ENCODE measurements around the gene PTPN1. TPM values are rescaled to one million over a fixed set of nuclear protein-coding genes. Genes with fewer than 3 reads are reported as not detected.
A peak's percentile ranks its signal among the peaks of the same experiment; 100 is the strongest.
"Not testable (repeated sequence)": the region's sequence is repeated elsewhere in the genome, so short reads cannot be mapped to it uniquely, and the experiment has no call there.

PTPN1 gene
- total RNA-seq, 1 donor from 2014 or later, result 78.2 TPM

- intact Hi-C loops (cut with DNase I), result no loop called here
- no peak overlapping the region for H3K4me3 ChIP-seq
- no peaks in the 10 kb centered on the region for H3K9me3 ChIP-seq
- no peak for TF ChIP-seq CTCF (IDR thresholded peaks at IDR 0.05)
- H3K27me3 ChIP-seq (ENCODE audit: low read depth), result no peaks in the 10 kb centered on the region
- H3K36me3 ChIP-seq, result no peaks in the 10 kb centered on the region
- no peak for DNase-seq
- ATAC-seq, result peak; percentile 36 to 44
- H3K27ac ChIP-seq, result peak overlapping the region; percentile 72
- H3K4me1 ChIP-seq, result peaks cover 88% of the 10 kb centered on the region
Observed at GRCh38 chr20:50537546-50538201, 27.5 kb downstream of the PTPN1 start.

DNA sequence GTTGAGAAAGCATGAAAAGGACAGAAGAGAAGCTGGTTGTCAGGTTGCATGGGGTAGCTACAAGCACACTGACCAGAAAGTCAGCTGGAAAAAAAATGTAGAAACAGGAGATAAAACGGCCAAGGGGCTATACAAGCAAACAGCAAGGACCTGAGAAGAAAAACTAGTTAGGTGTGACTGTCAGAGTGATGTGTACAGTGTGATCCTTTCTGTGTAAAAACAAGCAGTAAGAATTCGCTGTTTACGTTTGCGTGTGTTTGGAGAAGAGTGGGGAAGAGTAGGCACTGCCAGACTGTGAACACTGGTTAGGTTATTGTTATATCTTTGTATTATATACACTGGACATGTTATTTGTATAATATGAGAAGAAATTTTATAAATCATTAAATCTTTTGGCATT lies 28.1 kb downstream of the PTPN1 start:
- Histone ChIP-seq H3K27ac (peak overlapping the region; percentile 72), H3K4me3 (peak overlapping the region; percentile 1), H3K27me3 (ENCODE audit: low read depth) (no peaks in the 10 kb centered on the region), H3K36me3 (no peaks in the 10 kb centered on the region), H3K4me1 (peaks cover 92% of the 10 kb centered on the region), H3K9me3 (no peaks in the 10 kb centered on the region)
- no peak for TF ChIP-seq CTCF (IDR thresholded peaks at IDR 0.05)
- ATAC-seq (no peak), DNase-seq (no peak)
- intact Hi-C loops (cut with DNase I), result no loop called here

DNA sequence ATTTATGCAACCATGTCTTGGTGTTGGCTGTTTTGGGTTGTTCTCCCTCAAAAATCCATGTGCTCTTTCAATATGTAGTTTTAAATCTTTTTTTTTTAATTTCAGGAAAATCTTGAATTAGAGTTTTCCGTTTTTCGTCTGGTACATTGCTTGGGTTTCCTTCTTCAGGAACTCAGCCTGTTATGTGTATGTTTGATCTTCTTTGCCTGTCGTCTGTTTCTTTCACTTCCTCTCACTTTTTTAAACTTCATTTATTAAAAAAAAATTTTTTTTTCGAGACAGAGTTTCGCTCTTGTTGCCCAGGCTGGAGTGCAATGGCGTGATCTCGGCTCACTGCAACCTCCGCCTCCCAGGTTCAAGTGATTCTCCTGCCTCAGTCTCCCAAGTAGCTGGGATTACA lies 29.6 kb downstream of the PTPN1 start:
- intact Hi-C loops (cut with DNase I); ATAC-seq; DNase-seq; H3K9me3 ChIP-seq; H3K27me3 ChIP-seq (ENCODE audit: low read depth); H3K4me3 ChIP-seq; H3K36me3 ChIP-seq: not testable (repeated sequence)
- Histone ChIP-seq H3K27ac (peak overlapping the region; percentile 79), H3K4me1 (peaks cover 98% of the 10 kb centered on the region)

DNA sequence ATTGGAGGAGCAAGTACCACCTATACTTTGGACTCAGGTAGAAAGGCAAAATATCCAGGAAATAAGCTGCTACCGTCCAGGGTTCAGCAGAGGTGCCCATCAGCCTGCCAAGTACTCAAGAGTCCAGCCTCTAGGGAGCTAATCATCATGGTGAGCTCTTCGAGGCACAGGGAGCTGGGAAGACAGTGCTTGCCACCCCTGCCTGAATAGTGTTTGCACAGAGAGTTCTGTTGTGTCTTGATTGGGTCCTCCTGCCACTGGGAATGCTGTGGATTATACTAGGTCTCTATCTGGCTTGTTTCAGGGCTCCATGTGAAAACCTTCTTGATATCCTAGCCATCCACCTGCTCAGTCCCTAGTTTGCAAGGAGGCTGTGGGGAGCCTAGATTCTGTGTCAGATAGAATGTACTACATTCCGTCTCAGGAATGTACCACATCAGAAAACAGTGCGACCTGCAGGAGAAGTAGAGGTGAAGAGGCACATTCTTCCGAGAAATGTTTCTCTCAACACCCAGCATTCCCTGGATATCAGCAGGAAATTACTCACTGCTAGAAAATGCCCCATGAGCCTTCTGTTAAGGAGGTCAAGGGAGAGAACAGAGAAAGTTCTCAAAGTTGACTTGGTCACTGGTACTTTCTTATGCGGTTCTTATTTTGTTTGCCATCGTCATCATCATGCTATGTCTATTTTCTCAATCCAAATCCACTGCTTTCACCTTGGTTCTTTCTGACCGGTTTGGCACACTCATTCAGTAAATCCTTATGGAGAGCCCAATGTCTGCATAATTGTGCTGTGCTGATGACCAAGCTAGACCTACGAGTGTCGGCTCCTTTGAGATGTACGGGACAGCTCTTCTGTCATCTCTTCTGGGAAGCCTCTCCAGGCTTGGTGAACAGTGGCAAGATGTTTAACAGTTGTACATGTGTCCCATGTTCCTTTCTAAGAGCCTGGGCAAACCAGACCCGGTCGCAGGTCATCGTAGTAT lies 30.7 kb downstream of the PTPN1 start:
- Histone ChIP-seq H3K27ac (peak overlapping the region; percentile 79), H3K36me3 (no peaks in the 10 kb centered on the region), H3K9me3 (no peaks in the 10 kb centered on the region), H3K4me1 (peaks cover 98% of the 10 kb centered on the region), H3K27me3 (ENCODE audit: low read depth) (no peaks in the 10 kb centered on the region), H3K4me3 (no peak overlapping the region)
- intact Hi-C loops (cut with DNase I), result no loop called here
- TF ChIP-seq CTCF (IDR thresholded peaks at IDR 0.05), result no peak
- no peak for DNase-seq
- ATAC-seq, result peak; percentile 79 to 85

GRCh38 chr20:50541606-50542041 lies 31.4 kb downstream of the PTPN1 start:
- peak in 1 of 2 donors; percentile 3 for ATAC-seq
- no peak for DNase-seq
- no peak overlapping the region for H3K4me3 ChIP-seq
- peak overlapping the region; percentile 79 for H3K27ac ChIP-seq
- H3K27me3 ChIP-seq (ENCODE audit: low read depth), result no peaks in the 10 kb centered on the region
- intact Hi-C loops (cut with DNase I), result no loop called here
- no peaks in the 10 kb centered on the region for H3K9me3 ChIP-seq
- no peak for TF ChIP-seq CTCF (IDR thresholded peaks at IDR 0.05)
- H3K4me1 ChIP-seq, result peaks cover 98% of the 10 kb centered on the region
- H3K36me3 ChIP-seq, result no peaks in the 10 kb centered on the region
